H1 (cell line): ENCODE measurements around the gene ITGAV.

Experiments
- BCL11A ChIP-seq, 2 experiments: IDR thresholded peaks; one replicate each; pipeline ENCODE4 v1.6.1; 2011; ENCODE audit warnings: low read depth in 2 of 2, low read length in 2 of 2, mild to moderate bottlenecking in 2 of 2
- BRCA1 ChIP-seq: IDR thresholded peaks from 2 replicates; pipeline ENCODE4 v1.6.1; 2012; ENCODE audit warnings: low read depth, low read length, improper control_type of control experiment
- CHD1 ChIP-seq: IDR thresholded peaks from 2 replicates; pipeline ENCODE4 v1.6.1; 2012; ENCODE audit warnings: low read depth, low read length, improper control_type of control experiment
- MAX ChIP-seq: IDR thresholded peaks from 2 replicates; pipeline ENCODE4 v1.6.1; 2012; ENCODE audit warnings: inconsistent platforms
- NRF1 ChIP-seq: IDR thresholded peaks from 2 replicates; pipeline ENCODE4 v1.6.1; 2011; ENCODE audit warnings: mild to moderate bottlenecking, low read depth, low read length, improper control_type of control experiment
- ZNF274 ChIP-seq: IDR thresholded peaks from 2 replicates; pipeline ENCODE4 v1.7.0; 2012; ENCODE audit warnings: low read length, borderline replicate concordance; ENCODE audit errors: extremely low read depth
- TF ChIP-seq, protein P1 (sequence below), 3 experiments: IDR thresholded peaks; 1 replicate in 2 of 3; 2 replicates in 1 of 3; pipeline versions ENCODE4 v1.5.1 to v1.6.1; 2011; ENCODE audit warnings: low read length in 3 of 3, mild to moderate bottlenecking in 3 of 3, inconsistent platforms in 2 of 3, low read depth in 1 of 3, moderate library complexity in 1 of 3; ENCODE audit not compliant: insufficient read depth in 1 of 3; ENCODE audit errors: control extremely low read depth in 1 of 3

DNA sequence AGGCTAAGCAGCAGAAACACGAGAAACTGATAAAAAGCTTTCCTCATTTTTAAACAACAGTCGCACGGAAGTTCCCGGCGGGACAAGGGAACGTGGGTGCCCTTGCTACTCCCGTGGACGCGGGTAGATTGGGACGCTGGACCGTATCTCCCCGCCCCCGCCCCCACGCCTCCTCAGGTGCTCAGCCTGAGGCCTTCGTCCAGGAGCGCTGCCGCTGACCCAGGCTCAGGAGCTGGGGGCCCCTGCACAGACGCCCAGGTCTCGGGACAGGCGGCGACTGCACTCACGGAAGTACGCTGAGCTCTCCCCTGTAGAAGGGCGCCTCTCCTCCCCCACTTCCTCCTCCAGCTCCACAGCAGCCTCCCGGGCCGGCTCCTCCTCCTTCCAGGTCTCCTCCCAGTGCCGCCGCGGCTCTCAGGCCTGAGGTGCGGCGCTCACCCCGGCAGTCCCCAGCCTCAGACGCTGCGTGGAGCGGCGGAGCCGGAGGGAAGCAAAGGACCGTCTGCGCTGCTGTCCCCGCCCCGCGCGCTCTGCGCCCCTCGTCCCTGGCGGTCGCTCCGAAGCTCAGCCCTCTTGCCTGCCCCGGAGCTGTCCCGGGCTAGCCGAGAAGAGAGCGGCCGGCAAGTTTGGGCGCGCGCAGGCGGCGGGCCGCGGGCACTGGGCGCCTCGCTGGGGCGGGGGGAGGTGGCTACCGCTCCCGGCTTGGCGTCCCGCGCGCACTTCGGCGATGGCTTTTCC, at the start of gene ITGAV:
- TF ChIP-seq, protein P1, sequence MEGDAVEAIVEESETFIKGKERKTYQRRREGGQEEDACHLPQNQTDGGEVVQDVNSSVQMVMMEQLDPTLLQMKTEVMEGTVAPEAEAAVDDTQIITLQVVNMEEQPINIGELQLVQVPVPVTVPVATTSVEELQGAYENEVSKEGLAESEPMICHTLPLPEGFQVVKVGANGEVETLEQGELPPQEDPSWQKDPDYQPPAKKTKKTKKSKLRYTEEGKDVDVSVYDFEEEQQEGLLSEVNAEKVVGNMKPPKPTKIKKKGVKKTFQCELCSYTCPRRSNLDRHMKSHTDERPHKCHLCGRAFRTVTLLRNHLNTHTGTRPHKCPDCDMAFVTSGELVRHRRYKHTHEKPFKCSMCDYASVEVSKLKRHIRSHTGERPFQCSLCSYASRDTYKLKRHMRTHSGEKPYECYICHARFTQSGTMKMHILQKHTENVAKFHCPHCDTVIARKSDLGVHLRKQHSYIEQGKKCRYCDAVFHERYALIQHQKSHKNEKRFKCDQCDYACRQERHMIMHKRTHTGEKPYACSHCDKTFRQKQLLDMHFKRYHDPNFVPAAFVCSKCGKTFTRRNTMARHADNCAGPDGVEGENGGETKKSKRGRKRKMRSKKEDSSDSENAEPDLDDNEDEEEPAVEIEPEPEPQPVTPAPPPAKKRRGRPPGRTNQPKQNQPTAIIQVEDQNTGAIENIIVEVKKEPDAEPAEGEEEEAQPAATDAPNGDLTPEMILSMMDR (IDR thresholded peaks at IDR 0.05; ENCODE audit: control extremely low read depth in 1 of 3, insufficient read depth in 1 of 3, low read depth in 1 of 3, low read length in 3 of 3), result no peak
- TF ChIP-seq MAX (peak; percentile 1; the same call in 1 of the 2 replicates), BCL11A (IDR thresholded peaks at IDR 0.05; ENCODE audit: low read depth in 2 of 2, low read length in 2 of 2) (no peak), CHD1 (no peak), ZNF274 (no peak), NRF1 (no peak), BRCA1 (no peak)
